ENCODE data around the gene NMNAT3. TPM values are rescaled to one million over a fixed set of nuclear protein-coding genes. Genes with fewer than 3 reads are reported as not detected.

The NMNAT3 gene
- total RNA-seq, 1 donor from 2014 or later, result 1.5 TPM

DNA sequence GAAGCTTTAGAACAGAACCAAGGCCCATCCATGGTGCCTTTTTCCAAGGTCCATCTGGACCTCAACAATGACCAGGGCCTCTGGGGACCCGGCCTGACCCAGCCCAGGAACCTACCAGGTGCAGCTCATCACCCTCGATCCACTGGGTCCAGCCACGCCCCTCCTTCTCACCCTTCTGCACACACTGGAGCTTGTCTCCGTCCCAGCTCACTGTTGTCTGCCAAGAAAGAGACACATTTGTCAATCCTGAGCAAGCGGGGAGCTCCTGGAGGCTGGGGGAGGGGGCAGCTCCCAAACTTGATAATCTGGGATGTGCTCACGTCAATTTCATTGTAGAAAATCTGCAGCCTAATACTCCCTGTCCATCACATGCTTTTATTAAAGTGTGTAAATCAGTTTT lies 159.5 kb downstream of the NMNAT3 start:
- no peak for DNase-seq

GRCh38 chr3:139517321-139518065 lies 160.3 kb downstream of the NMNAT3 start:
- DNase-seq, result no peak

DNA sequence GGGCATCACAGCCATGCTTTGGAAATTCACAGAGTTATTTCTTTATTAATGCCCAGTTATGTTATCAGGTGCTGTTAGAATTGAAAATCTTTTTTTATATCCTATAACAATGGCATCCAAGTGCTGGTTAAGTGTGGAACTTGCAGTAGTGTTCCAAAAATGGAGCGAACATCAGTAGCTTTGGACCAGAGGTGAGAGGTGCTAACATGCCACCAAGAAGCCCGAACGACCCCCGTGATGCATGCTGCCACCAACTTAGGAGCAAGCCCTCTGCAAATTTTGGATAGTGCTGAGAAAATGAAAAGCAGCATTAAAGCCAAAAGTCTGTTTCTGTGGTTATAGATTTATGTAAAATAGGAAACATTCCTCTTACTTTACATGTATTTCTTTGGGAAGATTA lies 163.0 kb downstream of the NMNAT3 start:
- no peak for DNase-seq

Other genes with a start within 250 kb of the NMNAT3 start
- gene RBP2, start 201.5 kb downstream of the NMNAT3 start, total RNA-seq, result not detected in 2 replicates
- gene RBP1, start 138.2 kb downstream of the NMNAT3 start, total RNA-seq, result 58.5 and 65.9 TPM in 2 replicates